Caco-2 (cell line): ENCODE data around the gene SERPINB2. TPM values are rescaled to one million over a fixed set of nuclear protein-coding genes. Genes with fewer than 3 reads are reported as not detected.

Experiments
- BruUV-seq: library from RNA; stranded (reverse); fragments of 400-500 nt; replicated peaks from 2 replicates; lab custom pipeline; 2021; lab: Mats Ljungman, UMichigan
- CTCF ChIA-PET: fragments of 300-600 bp; sonication (Branson Sonifier 250); formaldehyde crosslinking; loops from one replicate; lab custom pipeline; 2022; ENCODE audit warnings: antibody characterized with exemption; lab: Charles Lee
- POLR2A ChIA-PET: fragments of 300-600 bp; sonication (Branson Sonifier 250); formaldehyde crosslinking; loops from one replicate; lab custom pipeline; 2022; ENCODE audit warnings: antibody characterized with exemption; lab: Charles Lee
- DNase-seq, 2 experiments: peaks; one replicate each; pipeline versions ENCODE4 v3.0.0 to v3.0.0-alpha.2; 2020 to 2022
- H3K27me3 ChIP-seq: replicated peaks from 2 replicates; pipeline ENCODE4 v1.6.0; 2011; ENCODE audit warnings: low read length; ENCODE audit not compliant: control insufficient read depth, insufficient read depth
- H3K36me3 ChIP-seq: 2 replicates; pipeline ENCODE4 v1.5.1; 2011; ENCODE audit warnings: low read length; ENCODE audit not compliant: control insufficient read depth, insufficient read depth
- H3K4me1 ChIP-seq: fragments of 250-450 bp; sonication (Bioruptor Pico); 2 replicates; pipeline ENCODE4 v1.5.1; 2020; ENCODE audit warnings: mild to moderate bottlenecking
- H3K4me3 ChIP-seq: 2 replicates; pipeline ENCODE4 v1.5.1; 2011; ENCODE audit warnings: low read depth, mild to moderate bottlenecking, control low read depth, low read length
- H3K9me3 ChIP-seq: fragments of 250-450 bp; sonication (Bioruptor Pico); 2 replicates; pipeline ENCODE4 v1.5.1; 2020; ENCODE audit warnings: mild to moderate bottlenecking, moderate library complexity
- H3K27ac Mint-ChIP-seq: one replicate; pipeline ENCODE4 v1.8.0; 2022; ENCODE audit warnings: mixed read lengths; ENCODE audit not compliant: unreplicated experiment
- H3K27me3 Mint-ChIP-seq: one replicate; pipeline ENCODE4 v1.8.0; 2022; ENCODE audit warnings: mixed read lengths; ENCODE audit not compliant: insufficient read depth, unreplicated experiment
- H3K36me3 Mint-ChIP-seq: one replicate; pipeline ENCODE4 v1.8.0; 2022; ENCODE audit warnings: mild to moderate bottlenecking, mixed read lengths; ENCODE audit not compliant: insufficient read depth, unreplicated experiment
- H3K4me1 Mint-ChIP-seq: one replicate; pipeline ENCODE4 v1.8.0; 2022; ENCODE audit warnings: low read depth, mixed read lengths; ENCODE audit not compliant: unreplicated experiment
- H3K4me3 Mint-ChIP-seq: one replicate; pipeline ENCODE4 v1.8.0; 2022; ENCODE audit warnings: mild to moderate bottlenecking, moderate library complexity, mixed read lengths; ENCODE audit not compliant: unreplicated experiment
- H3K9me3 Mint-ChIP-seq: one replicate; pipeline ENCODE4 v1.8.0; 2022; ENCODE audit warnings: mixed read lengths; ENCODE audit not compliant: unreplicated experiment
- CTCF ChIP-seq, 2 experiments: fragments of 200-600 bp in 1 of 2; IDR thresholded peaks; 1 replicate in 1 of 2; 2 replicates in 1 of 2; pipeline versions ENCODE4 v1.5.1 to v1.8.0; 2011 to 2022; ENCODE audit warnings: antibody characterized with exemption in 1 of 2, control low read depth in 1 of 2, inconsistent platforms in 1 of 2, low read depth in 1 of 2, low read length in 1 of 2, mild to moderate bottlenecking in 1 of 2, moderate library complexity in 1 of 2; ENCODE audit not compliant: insufficient read depth in 1 of 2, severe bottlenecking in 1 of 2, unreplicated experiment in 1 of 2
- intact Hi-C: fragments of 100-400 bp; cut with micrococcal nuclease; formaldehyde crosslinking; loops from one replicate; pipeline ENCODE4 v1.10.0; 2022; ENCODE audit not compliant: unreplicated experiment
- total RNA-seq: library from RNA; stranded (reverse); gene quantifications from 2 replicates; pipeline ENCODE4 v1.2.3, GENCODE V29; 2022

The SERPINB2 gene
- total RNA-seq, 1 experiment from 2014 or later = not detected

GRCh38 chr18:63903851-63904570 lies 16.5 kb downstream of the SERPINB2 start:
- BruUV-seq = no TSS peak
- POLR2A ChIA-PET = no interaction called here
- no peaks in the 10 kb centered on the region for H3K9me3 ChIP-seq
- no peak for TF ChIP-seq CTCF (IDR thresholded peaks at IDR 0.05; ENCODE audit: insufficient read depth in 1 of 2, low read depth in 1 of 2, low read length in 1 of 2, severe bottlenecking in 1 of 2, unreplicated experiment in 1 of 2)
- H3K27me3 Mint-ChIP-seq = peaks cover 3% of the 10 kb centered on the region
- no peaks in the 10 kb centered on the region for H3K9me3 Mint-ChIP-seq
- H3K4me3 Mint-ChIP-seq = no peak overlapping the region
- H3K27ac Mint-ChIP-seq = no peak overlapping the region
- no peaks in the 10 kb centered on the region for H3K27me3 ChIP-seq
- no peak for DNase-seq
- H3K36me3 ChIP-seq = no peaks in the 10 kb centered on the region
- H3K4me1 ChIP-seq = no peaks in the 10 kb centered on the region
- no peaks in the 10 kb centered on the region for H3K4me1 Mint-ChIP-seq
- no peaks in the 10 kb centered on the region for H3K36me3 Mint-ChIP-seq
- intact Hi-C loops = no loop called here
- CTCF ChIA-PET = no interaction called here
- H3K4me3 ChIP-seq = no peak overlapping the region

GRCh38 chr18:63904694-63905093 lies 17.2 kb downstream of the SERPINB2 start:
- H3K27me3 ChIP-seq = no peaks in the 10 kb centered on the region
- ChIA-PET CTCF (no interaction called here), POLR2A (no interaction called here)
- intact Hi-C loops = no loop called here
- Mint-ChIP-seq H3K36me3 (no peaks in the 10 kb centered on the region), H3K4me1 (no peaks in the 10 kb centered on the region), H3K27me3 (peaks cover 3% of the 10 kb centered on the region), H3K9me3 (no peaks in the 10 kb centered on the region), H3K4me3 (no peak overlapping the region), H3K27ac (no peak overlapping the region)
- no TSS peak for BruUV-seq
- no peaks in the 10 kb centered on the region for H3K4me1 ChIP-seq
- no peak for TF ChIP-seq CTCF (IDR thresholded peaks at IDR 0.05; ENCODE audit: insufficient read depth in 1 of 2, low read depth in 1 of 2, low read length in 1 of 2, severe bottlenecking in 1 of 2, unreplicated experiment in 1 of 2)
- no peak overlapping the region for H3K4me3 ChIP-seq
- no peaks in the 10 kb centered on the region for H3K36me3 ChIP-seq
- DNase-seq = no peak
- H3K9me3 ChIP-seq = no peaks in the 10 kb centered on the region

GRCh38 chr18:63905361-63905760 lies 17.9 kb downstream of the SERPINB2 start:
- peaks cover 3% of the 10 kb centered on the region for H3K27me3 Mint-ChIP-seq
- BruUV-seq = no TSS peak
- DNase-seq = no peak
- Histone ChIP-seq H3K4me1 (no peaks in the 10 kb centered on the region), H3K36me3 (no peaks in the 10 kb centered on the region), H3K9me3 (no peaks in the 10 kb centered on the region), H3K4me3 (no peak overlapping the region), H3K27me3 (no peaks in the 10 kb centered on the region)
- H3K36me3 Mint-ChIP-seq = no peaks in the 10 kb centered on the region
- no peak overlapping the region for H3K27ac Mint-ChIP-seq
- no peak overlapping the region for H3K4me3 Mint-ChIP-seq
- H3K9me3 Mint-ChIP-seq = no peaks in the 10 kb centered on the region
- CTCF ChIA-PET = no interaction called here
- TF ChIP-seq CTCF (IDR thresholded peaks at IDR 0.05; ENCODE audit: insufficient read depth in 1 of 2, low read depth in 1 of 2, low read length in 1 of 2, severe bottlenecking in 1 of 2, unreplicated experiment in 1 of 2) = no peak
- intact Hi-C loops = no loop called here
- POLR2A ChIA-PET = no interaction called here
- H3K4me1 Mint-ChIP-seq = no peaks in the 10 kb centered on the region
